ENCODE results near the gene PRDM16.

PRDM16 gene

GRCh38 chr1:3102641-3103040 lies 33.6 kb downstream of the PRDM16 start:
- DNase-seq (ENCODE audit: low read depth in 2 of 2) = no peak
- no peak for TF ChIP-seq CTCF (IDR thresholded peaks at IDR 0.05; ENCODE audit: low read depth, low read length)
- H3K4me3 ChIP-seq (replicated peaks in 1 of 2; ENCODE audit: low read depth in 2 of 2, low read length in 2 of 2) = no peak overlapping the region

GRCh38 chr1:3103967-3104677 lies 35.1 kb downstream of the PRDM16 start:
- TF ChIP-seq CTCF (IDR thresholded peaks at IDR 0.05; ENCODE audit: low read depth, low read length) = no peak
- DNase-seq (ENCODE audit: low read depth in 2 of 2) = no peak
- H3K4me3 ChIP-seq (replicated peaks in 1 of 2; ENCODE audit: low read depth in 2 of 2, low read length in 2 of 2) = no peak overlapping the region

GRCh38 chr1:3105167-3105863 lies 36.3 kb downstream of the PRDM16 start:
- no peak overlapping the region for H3K4me3 ChIP-seq (replicated peaks in 1 of 2; ENCODE audit: low read depth in 2 of 2, low read length in 2 of 2)
- DNase-seq (ENCODE audit: low read depth in 2 of 2) = no peak
- TF ChIP-seq CTCF (IDR thresholded peaks at IDR 0.05; ENCODE audit: low read depth, low read length) = no peak

GRCh38 chr1:3106216-3106615 lies 37.2 kb downstream of the PRDM16 start:
- H3K4me3 ChIP-seq (replicated peaks in 1 of 2; ENCODE audit: low read depth in 2 of 2, low read length in 2 of 2) = no peak overlapping the region
- TF ChIP-seq CTCF (IDR thresholded peaks at IDR 0.05; ENCODE audit: low read depth, low read length) = no peak
- no peak for DNase-seq (ENCODE audit: low read depth in 2 of 2)

GRCh38 chr1:3107201-3107600 lies 38.2 kb downstream of the PRDM16 start:
- DNase-seq (ENCODE audit: low read depth in 2 of 2) = no peak
- TF ChIP-seq CTCF (IDR thresholded peaks at IDR 0.05; ENCODE audit: low read depth, low read length) = no peak
- H3K4me3 ChIP-seq (replicated peaks in 1 of 2; ENCODE audit: low read depth in 2 of 2, low read length in 2 of 2) = no peak overlapping the region

GRCh38 chr1:3109355-3109754 lies 40.4 kb downstream of the PRDM16 start:
- no peak for TF ChIP-seq CTCF (IDR thresholded peaks at IDR 0.05; ENCODE audit: low read depth, low read length)
- no peak overlapping the region for H3K4me3 ChIP-seq (replicated peaks in 1 of 2; ENCODE audit: low read depth in 2 of 2, low read length in 2 of 2)
- no peak for DNase-seq (ENCODE audit: low read depth in 2 of 2)

Data from cardiac fibroblast (primary cell).